Effector memory CD4-positive, alpha-beta T cell (primary cell): ENCODE data around the gene PLCB1.

Experiments used
- DNase-seq, 3 donors: peaks; one replicate each; pipeline ENCODE4 v3.0.0-alpha.2; 2020
- H3K27ac ChIP-seq: 2 replicates; pipeline ENCODE4 v1.7.0; 2013; ENCODE audit warnings: mild to moderate bottlenecking, low read length, moderate library complexity; ENCODE audit not compliant: insufficient read depth, poor library complexity, severe bottlenecking
- H3K27me3 ChIP-seq: replicated peaks from 2 replicates; pipeline ENCODE4 v1.7.0; 2013; ENCODE audit warnings: mild to moderate bottlenecking, low read length; ENCODE audit not compliant: insufficient read depth, control insufficient read depth, poor library complexity, severe bottlenecking
- H3K36me3 ChIP-seq: 2 replicates; pipeline ENCODE4 v1.7.0; 2013; ENCODE audit warnings: mild to moderate bottlenecking, low read length, moderate library complexity; ENCODE audit not compliant: control insufficient read depth, insufficient read depth
- H3K4me1 ChIP-seq: 2 replicates; pipeline ENCODE4 v1.7.0; 2013; ENCODE audit warnings: low read length, mild to moderate bottlenecking; ENCODE audit not compliant: control insufficient read depth, insufficient read depth, poor library complexity, severe bottlenecking
- H3K4me3 ChIP-seq: 2 replicates; pipeline ENCODE4 v1.7.0; 2013; ENCODE audit warnings: low read length, low read depth, mild to moderate bottlenecking; ENCODE audit not compliant: insufficient read depth, poor library complexity, severe bottlenecking
- H3K9me3 ChIP-seq: 2 replicates; pipeline ENCODE4 v1.7.0; 2013; ENCODE audit warnings: mild to moderate bottlenecking, low read length, moderate library complexity; ENCODE audit not compliant: control insufficient read depth

Gene PLCB1

DNA sequence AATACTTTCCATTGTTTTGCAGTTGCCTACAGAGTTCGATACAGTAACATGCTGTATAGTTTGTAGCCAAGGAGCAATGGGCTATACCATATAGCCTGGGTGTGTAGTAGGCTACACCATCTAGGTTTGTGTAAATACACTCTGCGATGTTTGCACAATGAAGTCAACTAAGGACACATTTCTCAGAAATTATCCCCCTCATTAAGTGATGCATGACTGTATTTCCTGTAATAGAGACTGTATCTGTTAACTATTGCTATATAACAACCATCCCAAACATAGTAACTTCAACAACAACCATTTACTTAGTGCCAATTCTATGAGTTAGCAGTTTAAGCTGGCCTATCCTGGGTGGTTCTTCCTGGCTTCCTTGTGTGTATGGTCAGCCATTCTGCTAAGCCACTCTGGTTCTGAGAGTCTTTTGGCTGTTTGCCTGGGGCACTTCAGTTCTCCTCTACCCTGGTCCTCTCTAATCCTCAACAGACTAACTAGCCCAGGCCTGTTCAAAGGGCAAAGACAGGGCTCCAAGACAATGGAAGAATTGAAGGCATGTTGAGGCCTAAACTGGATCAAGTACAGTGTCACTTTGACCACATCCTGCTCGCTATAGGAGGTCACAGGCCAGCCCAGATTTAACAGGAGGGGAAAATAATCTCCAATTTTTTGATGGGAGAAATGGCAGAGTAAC lies 124.0 kb downstream of the PLCB1 start:
- Histone ChIP-seq H3K27me3 (no peaks in the 10 kb centered on the region), H3K4me3 (no peak overlapping the region), H3K36me3 (no peaks in the 10 kb centered on the region), H3K9me3 (no peaks in the 10 kb centered on the region), H3K27ac (no peak overlapping the region), H3K4me1 (no peaks in the 10 kb centered on the region)
- no peak for DNase-seq

DNA sequence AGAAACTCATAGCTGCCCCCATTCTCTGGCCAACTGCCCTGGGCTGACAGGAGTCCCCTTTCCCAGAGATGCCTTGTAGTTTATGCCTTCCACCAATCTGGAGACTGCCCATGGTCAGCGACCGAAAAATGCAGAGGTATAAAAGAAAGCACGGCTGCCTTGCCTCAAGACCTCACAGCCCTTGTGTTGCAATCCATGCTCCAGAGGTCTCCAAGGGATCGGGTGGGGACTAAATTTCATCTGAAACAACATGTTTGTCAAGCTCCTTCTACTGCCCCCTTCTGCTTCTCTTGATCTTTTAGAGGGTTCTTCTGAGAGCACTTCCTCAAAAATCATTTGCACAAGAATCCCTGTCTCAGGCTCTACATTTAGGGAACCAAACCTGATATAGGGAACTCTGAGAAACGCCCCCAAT lies 128.8 kb downstream of the PLCB1 start:
- Histone ChIP-seq H3K4me3 (no peak overlapping the region), H3K36me3 (no peaks in the 10 kb centered on the region), H3K9me3 (no peaks in the 10 kb centered on the region), H3K27ac (no peak overlapping the region), H3K4me1 (no peaks in the 10 kb centered on the region), H3K27me3 (no peaks in the 10 kb centered on the region)
- no peak for DNase-seq

DNA sequence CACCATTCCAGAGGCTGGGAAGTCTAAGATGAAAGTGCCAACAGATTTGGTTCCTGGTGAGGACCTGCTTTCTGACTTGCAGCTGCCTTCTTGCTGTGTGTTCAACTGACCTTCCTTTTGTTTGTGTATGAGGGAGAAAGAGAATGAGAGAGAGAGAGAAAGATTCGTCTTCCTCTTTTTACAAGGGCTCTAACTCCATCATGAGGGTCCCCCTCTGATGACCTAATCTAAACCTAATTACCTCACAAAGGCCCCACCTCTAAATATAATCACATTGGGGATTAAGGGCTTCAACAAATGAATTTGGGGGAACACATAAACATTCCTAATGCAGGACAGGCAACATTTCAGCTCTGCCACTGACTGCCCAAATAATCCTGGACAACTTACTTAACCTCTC lies 130.7 kb downstream of the PLCB1 start:
- H3K36me3 ChIP-seq = no peaks in the 10 kb centered on the region
- H3K4me1 ChIP-seq = no peaks in the 10 kb centered on the region
- no peak overlapping the region for H3K4me3 ChIP-seq
- H3K9me3 ChIP-seq = no peaks in the 10 kb centered on the region
- H3K27me3 ChIP-seq = no peaks in the 10 kb centered on the region
- DNase-seq = no peak
- no peak overlapping the region for H3K27ac ChIP-seq

DNA sequence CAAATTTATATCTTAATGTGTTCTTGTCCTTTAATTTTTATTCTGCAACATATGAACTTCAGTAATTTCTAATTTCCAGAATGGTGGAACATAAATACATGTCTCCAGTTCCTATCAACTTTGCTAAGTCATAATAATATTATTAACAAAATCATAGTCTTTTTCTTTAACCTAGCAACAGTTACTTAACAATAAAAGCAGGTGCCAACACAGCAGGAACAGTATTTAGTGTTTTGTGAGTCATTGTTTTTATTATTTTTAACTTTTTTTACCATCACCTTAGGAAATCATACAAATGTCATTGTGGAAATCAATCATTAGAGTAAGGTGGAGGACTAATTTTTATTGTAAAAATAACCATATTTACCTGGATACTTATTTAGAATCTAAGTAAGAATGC lies 133.5 kb downstream of the PLCB1 start:
- no peak overlapping the region for H3K27ac ChIP-seq
- no peak for DNase-seq
- no peaks in the 10 kb centered on the region for H3K4me1 ChIP-seq
- H3K27me3 ChIP-seq = no peaks in the 10 kb centered on the region
- no peaks in the 10 kb centered on the region for H3K9me3 ChIP-seq
- H3K36me3 ChIP-seq = no peaks in the 10 kb centered on the region
- no peak overlapping the region for H3K4me3 ChIP-seq

DNA sequence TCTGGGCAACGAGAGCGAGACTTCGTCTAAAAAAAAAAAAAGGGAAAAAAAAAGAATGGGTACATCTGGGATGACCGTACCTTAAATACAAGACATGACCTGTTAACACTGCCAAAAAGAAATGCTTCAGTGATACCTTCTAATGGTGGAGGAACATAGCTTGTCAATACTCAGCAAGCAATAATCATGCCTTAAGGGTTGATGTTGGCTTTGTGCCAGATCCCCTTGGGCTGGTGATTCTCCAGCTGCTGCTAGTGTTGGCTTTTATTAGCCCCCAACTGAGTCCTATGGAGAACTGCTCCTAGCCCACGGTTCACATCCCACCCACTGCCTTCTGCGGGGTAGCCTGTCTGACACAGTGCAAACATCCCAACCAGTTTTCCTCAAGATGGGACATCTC lies 134.9 kb downstream of the PLCB1 start:
- H3K27ac ChIP-seq = no peak overlapping the region
- no peak overlapping the region for H3K4me3 ChIP-seq
- no peaks in the 10 kb centered on the region for H3K9me3 ChIP-seq
- H3K36me3 ChIP-seq = no peaks in the 10 kb centered on the region
- DNase-seq = no peak
- no peaks in the 10 kb centered on the region for H3K27me3 ChIP-seq
- H3K4me1 ChIP-seq = no peaks in the 10 kb centered on the region

DNA sequence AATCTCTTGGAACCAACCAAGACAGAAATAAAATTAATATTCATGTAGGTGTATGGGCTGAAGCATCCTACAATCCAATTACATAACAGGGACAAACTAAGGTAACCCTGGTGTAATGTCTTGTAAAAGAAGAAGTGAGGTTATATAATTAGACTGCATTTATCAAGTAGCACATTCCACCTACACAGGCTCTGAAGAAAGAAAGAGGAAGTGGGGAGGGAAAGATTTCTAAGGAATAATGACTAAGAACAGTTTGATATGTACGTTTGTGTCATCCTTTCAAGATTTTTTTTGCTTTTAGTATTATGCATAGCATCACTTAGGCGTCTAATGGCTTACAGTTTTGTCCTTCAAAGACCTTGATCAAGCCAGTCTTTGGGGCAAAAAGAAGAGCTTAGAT lies 139.7 kb downstream of the PLCB1 start:
- no peaks in the 10 kb centered on the region for H3K27me3 ChIP-seq
- H3K9me3 ChIP-seq = no peaks in the 10 kb centered on the region
- no peak for DNase-seq
- H3K27ac ChIP-seq = no peak overlapping the region
- no peaks in the 10 kb centered on the region for H3K4me1 ChIP-seq
- H3K4me3 ChIP-seq = no peak overlapping the region
- H3K36me3 ChIP-seq = no peaks in the 10 kb centered on the region

DNA sequence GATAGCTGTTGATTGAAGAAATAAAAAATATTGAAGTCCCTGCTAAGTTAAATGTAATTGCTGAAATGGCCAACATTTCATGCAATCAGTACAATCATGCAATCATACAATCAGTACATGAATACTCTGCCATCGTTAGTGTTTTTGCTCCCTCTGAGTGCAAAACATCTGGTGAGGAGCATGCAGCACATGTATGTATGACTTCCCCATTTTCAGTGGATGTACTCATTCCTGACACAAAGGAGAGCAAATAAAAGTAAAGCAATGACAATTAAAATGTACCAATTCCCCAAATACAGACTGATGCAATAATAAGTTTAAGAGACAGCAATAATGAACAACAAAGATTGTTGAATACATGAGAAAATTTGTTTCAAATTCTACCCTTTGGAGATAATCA lies 140.7 kb downstream of the PLCB1 start:
- Histone ChIP-seq H3K9me3 (no peaks in the 10 kb centered on the region), H3K4me3 (no peak overlapping the region), H3K27me3 (no peaks in the 10 kb centered on the region), H3K4me1 (no peaks in the 10 kb centered on the region), H3K36me3 (no peaks in the 10 kb centered on the region), H3K27ac (no peak overlapping the region)
- DNase-seq = no peak

DNA sequence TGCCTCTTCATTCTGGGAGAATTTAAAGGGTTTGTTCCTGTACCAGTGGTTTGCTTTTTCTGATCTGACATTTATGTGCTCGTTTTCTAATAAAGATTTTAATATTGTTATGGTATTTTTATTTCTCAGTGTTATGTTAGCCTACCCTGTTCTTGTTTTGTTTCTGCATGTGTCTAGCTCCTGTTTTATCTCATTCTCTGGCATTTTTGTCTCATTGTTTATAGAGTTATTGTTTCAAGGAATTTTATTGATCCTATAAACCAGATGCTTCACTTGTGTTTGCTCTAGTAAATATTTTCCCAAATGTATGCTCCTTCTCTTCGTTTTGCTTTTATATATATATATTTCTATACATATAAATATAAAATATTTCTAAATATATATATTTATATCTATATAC lies 152.8 kb downstream of the PLCB1 start:
- Histone ChIP-seq H3K27me3 (no peaks in the 10 kb centered on the region), H3K9me3 (no peaks in the 10 kb centered on the region), H3K4me1 (no peaks in the 10 kb centered on the region), H3K36me3 (no peaks in the 10 kb centered on the region), H3K4me3 (no peak overlapping the region), H3K27ac (no peak overlapping the region)
- DNase-seq = no peak

DNA sequence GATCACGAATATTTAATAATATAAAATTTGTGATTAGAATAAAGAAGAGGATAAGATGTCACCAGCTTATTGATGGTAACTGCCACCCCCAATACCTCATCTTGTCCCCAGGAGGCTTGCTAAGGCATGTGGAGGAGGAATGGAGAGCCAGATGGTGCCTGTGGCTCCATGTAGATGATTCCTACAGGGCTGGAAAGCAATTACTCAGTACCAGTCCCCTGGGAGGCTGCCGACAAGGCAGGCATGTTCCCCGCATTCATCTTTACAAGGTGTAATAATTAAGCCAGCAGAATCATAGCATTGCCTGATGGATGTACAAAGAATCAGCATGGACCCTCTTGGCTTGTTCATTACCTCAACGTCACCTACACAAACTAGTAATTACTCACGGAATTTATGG lies 155.3 kb downstream of the PLCB1 start:
- H3K4me3 ChIP-seq = no peak overlapping the region
- no peaks in the 10 kb centered on the region for H3K36me3 ChIP-seq
- no peak overlapping the region for H3K27ac ChIP-seq
- H3K27me3 ChIP-seq = no peaks in the 10 kb centered on the region
- no peak for DNase-seq
- no peaks in the 10 kb centered on the region for H3K4me1 ChIP-seq
- no peaks in the 10 kb centered on the region for H3K9me3 ChIP-seq

DNA sequence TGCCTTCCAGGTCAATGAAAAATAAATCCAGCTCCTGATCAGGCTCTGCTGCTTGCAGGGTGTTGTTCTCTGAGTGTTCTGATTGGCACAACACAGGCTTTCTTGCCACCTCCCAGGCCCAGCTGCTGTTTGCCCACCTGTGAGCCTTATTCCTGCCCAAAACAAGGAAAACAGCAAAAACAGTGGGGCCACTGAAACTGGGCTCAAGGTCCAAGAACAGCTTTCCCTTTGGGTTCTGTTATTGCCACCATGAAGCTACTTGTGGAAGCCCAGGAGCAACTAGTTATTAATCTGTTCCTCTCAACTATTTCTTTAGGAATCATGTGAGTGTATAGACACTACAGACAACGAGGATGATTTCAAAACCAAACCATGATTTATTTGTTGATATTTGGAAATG lies 159.1 kb downstream of the PLCB1 start:
- no peak overlapping the region for H3K4me3 ChIP-seq
- H3K27ac ChIP-seq = no peak overlapping the region
- H3K9me3 ChIP-seq = no peaks in the 10 kb centered on the region
- no peaks in the 10 kb centered on the region for H3K27me3 ChIP-seq
- DNase-seq = no peak
- no peaks in the 10 kb centered on the region for H3K4me1 ChIP-seq
- no peaks in the 10 kb centered on the region for H3K36me3 ChIP-seq
